NCI-H1417 (cell line): ENCODE data around the gene CCDC154.
"Not testable (repeated sequence)": the region's sequence is repeated elsewhere in the genome, so short reads cannot be mapped to it uniquely, and the experiment has no call there.

Experiments used
- DNase-seq, 3 experiments: peaks; one replicate each; lab custom pipeline; 2025; lab: John Stamatoyannopoulos, UW

Gene CCDC154

GRCh38 chr16:1443980-1444729 lies at the start of gene CCDC154:
Gene CCDC154 (minus strand): TSS chr16:1444556. CDS start chr16:1444322, 234 bp downstream.
- DNase-seq, result no peak

GRCh38 chr16:1493746-1494094 lies 49.4 kb upstream of the CCDC154 start:
- DNase-seq, result peak in 1 of 3 experiments; percentile 56

- peak; percentile 89 to 94 (median 90) for DNase-seq
These were observed 48.8 kb upstream of the CCDC154 start, which contains the start of gene TELO2 for GRCh38 chr16:1492923-1493745. Gene TELO2 (plus strand): TSS chr16:1493360. CDS start chr16:1494282, 922 bp downstream.

GRCh38 chr16:1492082-1492922 lies 47.9 kb upstream of the CCDC154 start:
- peak in 1 of 3 experiments; percentile 49 for DNase-seq

GRCh38 chr16:1491327-1491726 lies 47.0 kb upstream of the CCDC154 start:
- no peak for DNase-seq

GRCh38 chr16:1489077-1489476 lies 44.7 kb upstream of the CCDC154 start:
- DNase-seq, result no peak

GRCh38 chr16:1488619-1489018 lies 44.3 kb upstream of the CCDC154 start, which contains the start of gene PTX4:
Gene PTX4 (minus strand): TSS chr16:1488944. CDS start chr16:1488909, 35 bp downstream.
- DNase-seq, result no peak

- no peak for DNase-seq
These were observed 43.8 kb upstream of the CCDC154 start for GRCh38 chr16:1488054-1488601.

GRCh38 chr16:1487395-1488053 lies 43.2 kb upstream of the CCDC154 start:
- no peak for DNase-seq

GRCh38 chr16:1486551-1487390 lies 42.4 kb upstream of the CCDC154 start:
- DNase-seq, result no peak

GRCh38 chr16:1485847-1486496 lies 41.6 kb upstream of the CCDC154 start:
- DNase-seq, result no peak

GRCh38 chr16:1481906-1482835 lies 37.8 kb upstream of the CCDC154 start:
- DNase-seq, result no peak

- DNase-seq, result not testable (repeated sequence)
These were observed 34.6 kb upstream of the CCDC154 start for GRCh38 chr16:1478937-1479336.

GRCh38 chr16:1477033-1477432 lies 32.7 kb upstream of the CCDC154 start:
- no peak for DNase-seq

GRCh38 chr16:1475552-1476114 lies 31.3 kb upstream of the CCDC154 start:
- no peak for DNase-seq

- DNase-seq, result peak; percentile 86 to 92 (median 87)
These were observed 30.6 kb upstream of the CCDC154 start, which contains the start of gene CLCN7 for GRCh38 chr16:1474796-1475551. Gene CLCN7 (minus strand): TSS chr16:1475028. CDS start chr16:1474974, 54 bp downstream.

GRCh38 chr16:1474082-1474795 lies 29.9 kb upstream of the CCDC154 start:
- DNase-seq, result no peak
